ENCODE results near the gene NOS1. TPM values are rescaled to one million over a fixed set of nuclear protein-coding genes. Genes with fewer than 3 reads are reported as not detected.
"Not testable (repeated sequence)": the region's sequence is repeated elsewhere in the genome, so short reads cannot be mapped to it uniquely, and the experiment has no call there.

The NOS1 gene
- total RNA-seq, 3 donors from 2014 or later, result under 0.01 to 0.16 TPM; not detected in 1

DNA sequence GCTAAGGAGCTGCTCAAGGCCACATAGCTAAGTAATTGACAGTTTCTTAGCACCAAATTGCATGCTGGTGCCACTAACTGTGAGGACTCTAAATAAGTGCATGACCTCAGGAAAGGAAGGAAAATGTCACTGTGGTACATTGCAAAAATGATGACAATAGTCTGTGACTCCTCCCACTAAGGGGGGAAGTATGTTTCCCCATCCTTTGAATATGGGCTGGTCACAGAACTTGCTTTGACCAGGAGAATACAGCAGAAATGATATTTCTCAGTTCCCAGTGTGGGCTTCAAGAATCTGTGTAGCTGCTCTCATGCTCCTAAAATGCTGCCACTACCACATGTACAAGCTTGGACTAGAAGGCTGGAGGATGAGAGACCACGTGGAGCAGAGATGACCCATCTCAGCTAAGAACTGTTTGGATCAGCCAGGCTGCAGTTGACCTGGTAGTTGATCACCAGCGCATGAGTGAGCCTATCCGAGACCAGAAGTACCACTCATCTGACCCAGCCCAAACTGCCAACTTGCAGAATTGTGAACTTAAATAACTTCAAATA is 42.2 kb upstream of the NOS1 start:
- DNase-seq (ENCODE audit: low spot score in 2 of 2), result no peak
- H3K9me3 ChIP-seq, result peaks cover 0 to 4% of the 10 kb centered on the region in 2 donors
- no peak for TF ChIP-seq POLR2A (IDR thresholded peaks at IDR 0.05)
- TF ChIP-seq POLR2AphosphoS5 (IDR thresholded peaks at IDR 0.05), result no peak
- H3K27me3 ChIP-seq, result no peaks in the 10 kb centered on the region
- no peak overlapping the region for H3K27ac ChIP-seq
- intact Hi-C loops (cut with DNase I; ENCODE audit: low total_unique reads), result no loop called here
- H3K4me3 ChIP-seq, result no peak overlapping the region
- no peaks in the 10 kb centered on the region for H3K4me1 ChIP-seq
- H3K36me3 ChIP-seq, result no peaks in the 10 kb centered on the region

DNA sequence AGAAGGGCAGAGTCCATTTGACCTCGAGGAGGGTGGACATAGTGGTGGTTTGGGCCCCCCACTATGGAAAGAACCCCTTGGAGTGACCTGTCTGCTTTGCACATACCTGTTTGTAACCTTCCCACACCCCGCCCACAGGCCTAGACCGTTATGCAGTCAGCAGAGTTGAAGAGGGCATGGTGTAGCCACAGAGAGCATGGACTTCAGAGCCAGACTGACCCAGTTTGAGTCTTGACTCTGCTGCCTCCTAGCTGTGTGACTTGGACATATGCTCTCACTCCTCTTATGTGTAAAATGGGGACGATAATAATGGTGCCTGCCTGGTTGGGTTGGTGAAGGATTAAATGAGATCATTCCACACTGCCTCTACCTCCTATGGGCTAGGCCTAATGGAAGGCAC is 40.9 kb upstream of the NOS1 start:
- intact Hi-C loops (cut with DNase I; ENCODE audit: low total_unique reads), result no loop called here
- TF ChIP-seq POLR2AphosphoS5 (IDR thresholded peaks at IDR 0.05), result no peak
- TF ChIP-seq, protein P1, sequence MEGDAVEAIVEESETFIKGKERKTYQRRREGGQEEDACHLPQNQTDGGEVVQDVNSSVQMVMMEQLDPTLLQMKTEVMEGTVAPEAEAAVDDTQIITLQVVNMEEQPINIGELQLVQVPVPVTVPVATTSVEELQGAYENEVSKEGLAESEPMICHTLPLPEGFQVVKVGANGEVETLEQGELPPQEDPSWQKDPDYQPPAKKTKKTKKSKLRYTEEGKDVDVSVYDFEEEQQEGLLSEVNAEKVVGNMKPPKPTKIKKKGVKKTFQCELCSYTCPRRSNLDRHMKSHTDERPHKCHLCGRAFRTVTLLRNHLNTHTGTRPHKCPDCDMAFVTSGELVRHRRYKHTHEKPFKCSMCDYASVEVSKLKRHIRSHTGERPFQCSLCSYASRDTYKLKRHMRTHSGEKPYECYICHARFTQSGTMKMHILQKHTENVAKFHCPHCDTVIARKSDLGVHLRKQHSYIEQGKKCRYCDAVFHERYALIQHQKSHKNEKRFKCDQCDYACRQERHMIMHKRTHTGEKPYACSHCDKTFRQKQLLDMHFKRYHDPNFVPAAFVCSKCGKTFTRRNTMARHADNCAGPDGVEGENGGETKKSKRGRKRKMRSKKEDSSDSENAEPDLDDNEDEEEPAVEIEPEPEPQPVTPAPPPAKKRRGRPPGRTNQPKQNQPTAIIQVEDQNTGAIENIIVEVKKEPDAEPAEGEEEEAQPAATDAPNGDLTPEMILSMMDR (IDR thresholded peaks at IDR 0.05), result no peak
- TF ChIP-seq POLR2A (IDR thresholded peaks at IDR 0.05), result no peak
- no peak for DNase-seq (ENCODE audit: low spot score in 2 of 2)
- no peak overlapping the region for H3K27ac ChIP-seq
- no peaks in the 10 kb centered on the region for H3K4me1 ChIP-seq
- H3K27me3 ChIP-seq, result no peaks in the 10 kb centered on the region
- no peak overlapping the region for H3K4me3 ChIP-seq
- H3K9me3 ChIP-seq, result peaks cover 0 to 4% of the 10 kb centered on the region in 2 donors
- H3K36me3 ChIP-seq, result no peaks in the 10 kb centered on the region

DNA sequence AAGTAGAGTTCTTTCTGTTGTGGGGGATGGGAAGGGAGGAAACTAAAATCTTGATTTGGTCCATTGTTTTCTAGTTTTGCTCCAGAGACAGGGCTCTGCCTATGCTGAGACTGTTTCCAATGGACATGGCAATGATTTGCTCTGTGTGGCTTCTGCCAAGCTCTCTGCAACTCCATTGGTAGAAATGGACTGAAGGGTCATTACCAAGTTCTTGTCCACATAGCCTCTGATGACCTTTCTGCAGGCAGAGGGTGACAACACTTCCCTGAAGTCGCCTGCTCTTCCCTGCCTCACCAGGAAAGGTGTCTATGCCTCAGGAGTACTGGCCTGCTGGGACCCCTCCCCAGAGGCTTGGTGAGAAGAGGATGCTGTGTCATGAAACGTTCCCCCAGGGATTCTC is 39.5 kb upstream of the NOS1 start:
- Histone ChIP-seq H3K36me3 (no peaks in the 10 kb centered on the region), H3K27me3 (no peaks in the 10 kb centered on the region), H3K9me3 (peaks cover 0 to 4% of the 10 kb centered on the region in 2 donors), H3K4me1 (no peaks in the 10 kb centered on the region), H3K4me3 (no peak overlapping the region), H3K27ac (no peak overlapping the region)
- intact Hi-C loops (cut with DNase I; ENCODE audit: low total_unique reads), result no loop called here
- no peak for DNase-seq (ENCODE audit: low spot score in 2 of 2)
- TF ChIP-seq POLR2A (IDR thresholded peaks at IDR 0.05) (no peak), POLR2AphosphoS5 (IDR thresholded peaks at IDR 0.05) (no peak)
- TF ChIP-seq, protein P1 (IDR thresholded peaks at IDR 0.05), result no peak

DNA sequence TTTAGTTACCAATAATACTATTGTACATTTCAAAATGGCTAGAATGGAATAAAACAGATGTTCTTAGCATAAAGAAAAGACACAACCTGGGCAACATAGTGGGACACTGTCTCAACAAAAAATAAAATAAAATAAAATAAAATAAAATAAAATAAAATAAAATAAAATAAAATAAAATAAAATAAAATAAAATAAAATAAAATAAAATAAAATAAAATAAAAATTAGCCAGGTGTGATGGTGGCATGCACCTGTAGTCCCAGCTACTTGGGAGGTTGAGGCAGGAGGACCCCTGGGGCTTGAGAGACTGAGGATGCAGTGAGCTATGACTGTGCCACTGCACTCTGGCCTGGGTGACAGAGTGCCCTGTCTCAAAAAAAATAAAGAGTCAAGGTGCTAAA is 37.1 kb upstream of the NOS1 start:
- H3K9me3 ChIP-seq; DNase-seq (ENCODE audit: low spot score in 2 of 2); H3K27ac ChIP-seq; intact Hi-C loops (cut with DNase I; ENCODE audit: low total_unique reads); H3K27me3 ChIP-seq; H3K4me1 ChIP-seq; H3K36me3 ChIP-seq; H3K4me3 ChIP-seq: not testable (repeated sequence)

DNA sequence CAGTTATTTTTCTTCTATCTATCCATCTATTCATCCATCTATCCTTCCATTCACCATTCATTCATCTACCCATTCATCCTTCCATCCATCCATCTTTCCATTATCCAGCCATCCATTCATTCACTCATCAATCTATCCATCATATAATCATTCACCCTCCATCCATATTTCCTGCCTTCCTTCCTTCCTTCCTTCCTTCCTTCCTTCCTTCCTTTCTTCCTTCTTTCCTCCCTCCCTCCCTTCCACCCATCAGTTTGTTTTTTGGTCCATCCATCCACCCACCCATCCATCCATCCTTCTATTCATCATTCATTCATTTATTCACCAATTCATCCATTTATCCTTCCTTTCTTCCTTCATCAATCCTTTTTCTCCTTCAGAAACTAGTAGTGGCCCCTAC is 34.3 kb upstream of the NOS1 start:
- no peak for TF ChIP-seq POLR2AphosphoS5 (IDR thresholded peaks at IDR 0.05)
- intact Hi-C loops (cut with DNase I; ENCODE audit: low total_unique reads), result no loop called here
- no peak overlapping the region for H3K4me3 ChIP-seq

DNA sequence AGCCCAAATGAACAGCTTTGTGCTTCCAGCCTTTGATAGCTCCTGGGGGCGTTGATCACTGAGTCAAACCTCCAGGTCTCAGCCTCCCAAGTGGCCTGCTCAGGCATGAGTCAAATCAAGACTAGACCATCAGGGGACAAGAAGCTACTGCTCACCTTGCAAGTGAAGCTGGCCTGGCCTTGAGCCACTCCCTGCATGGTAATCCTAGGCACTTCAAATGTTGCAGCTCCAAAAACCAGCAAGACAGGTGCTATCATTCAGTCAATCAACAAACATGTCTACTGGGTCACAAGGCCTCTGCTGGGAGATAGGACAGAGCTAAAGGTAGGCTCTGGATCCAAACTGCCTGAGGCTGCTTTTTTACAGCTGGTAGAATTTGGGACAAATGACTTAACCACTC is 33.1 kb upstream of the NOS1 start:
- intact Hi-C loops (cut with DNase I; ENCODE audit: low total_unique reads), result no loop called here
- Histone ChIP-seq H3K4me1 (no peaks in the 10 kb centered on the region), H3K36me3 (no peaks in the 10 kb centered on the region), H3K27ac (no peak overlapping the region), H3K9me3 (no peaks in the 10 kb centered on the region), H3K27me3 (no peaks in the 10 kb centered on the region), H3K4me3 (no peak overlapping the region)
- TF ChIP-seq POLR2A (IDR thresholded peaks at IDR 0.05), result no peak
- no peak for TF ChIP-seq POLR2AphosphoS5 (IDR thresholded peaks at IDR 0.05)
- TF ChIP-seq, protein P1 (IDR thresholded peaks at IDR 0.05), result no peak
- DNase-seq (ENCODE audit: low spot score in 2 of 2), result no peak

More for the DNA sequence above, 34.3 kb upstream of the NOS1 start:
- no peaks in the 10 kb centered on the region for H3K9me3 ChIP-seq
- no peaks in the 10 kb centered on the region for H3K27me3 ChIP-seq
- no peak for DNase-seq (ENCODE audit: low spot score in 2 of 2)
- no peaks in the 10 kb centered on the region for H3K4me1 ChIP-seq
- no peaks in the 10 kb centered on the region for H3K36me3 ChIP-seq
- no peak overlapping the region for H3K27ac ChIP-seq

DNA sequence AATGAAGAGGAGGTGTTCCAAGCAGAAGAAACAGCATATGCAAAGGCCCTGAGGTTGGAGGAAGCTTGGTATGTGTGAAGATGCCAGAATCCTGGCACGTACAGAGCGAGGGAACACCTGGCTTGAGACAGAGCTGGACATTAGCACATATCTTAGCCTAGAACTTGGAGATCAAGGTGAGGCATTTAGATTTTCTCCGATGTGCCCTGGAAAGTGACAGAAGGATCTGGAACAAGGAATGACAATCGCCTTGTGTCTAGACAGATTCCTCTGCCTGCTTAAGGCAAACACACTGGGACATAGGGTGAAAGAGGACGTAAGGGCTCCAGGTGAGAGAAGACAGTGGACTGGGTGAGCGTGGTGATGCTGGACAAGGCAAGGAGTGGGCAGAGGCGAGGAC is 32.2 kb upstream of the NOS1 start:
- Histone ChIP-seq H3K27ac (no peak overlapping the region), H3K9me3 (no peaks in the 10 kb centered on the region), H3K4me1 (no peaks in the 10 kb centered on the region), H3K4me3 (no peak overlapping the region), H3K36me3 (no peaks in the 10 kb centered on the region), H3K27me3 (no peaks in the 10 kb centered on the region)
- no peak for DNase-seq (ENCODE audit: low spot score in 2 of 2)
- TF ChIP-seq POLR2AphosphoS5 (IDR thresholded peaks at IDR 0.05) (no peak), POLR2A (IDR thresholded peaks at IDR 0.05) (no peak)
- TF ChIP-seq, protein P1 (IDR thresholded peaks at IDR 0.05), result no peak
- intact Hi-C loops (cut with DNase I; ENCODE audit: low total_unique reads), result no loop called here

Data from breast epithelium (tissue), 4 donors.